ENCODE data around the gene OBI1. TPM values are rescaled to one million over a fixed set of nuclear protein-coding genes. Genes with fewer than 3 reads are reported as not detected.

OBI1 gene
- polyA plus RNA-seq, 3 donors = 2.0 to 5.2 (median 3.5) TPM

DNA sequence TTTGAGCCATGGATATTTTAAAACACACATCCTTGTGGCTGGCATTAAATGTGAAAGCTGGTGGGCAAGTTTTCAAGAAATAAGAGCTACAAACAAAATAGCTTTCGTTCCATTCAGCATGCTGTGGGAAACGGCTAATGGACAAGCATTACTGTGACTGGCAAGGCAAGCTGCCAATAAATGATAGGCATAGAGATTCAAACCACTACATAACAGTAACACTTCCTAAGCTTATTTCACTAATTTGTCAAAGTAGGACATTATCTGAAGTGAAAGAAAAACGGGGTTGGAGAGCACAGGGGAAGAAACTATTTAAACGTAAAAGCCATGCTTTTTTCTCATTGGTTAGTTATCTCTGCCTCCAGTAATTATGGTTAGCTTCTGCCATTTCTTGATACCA is 26.0 kb downstream of the OBI1 start:
- H4K20me1 ChIP-seq (ENCODE audit: insufficient read depth, low read length) = no peaks in the 10 kb centered on the region
- TF ChIP-seq, protein P1, sequence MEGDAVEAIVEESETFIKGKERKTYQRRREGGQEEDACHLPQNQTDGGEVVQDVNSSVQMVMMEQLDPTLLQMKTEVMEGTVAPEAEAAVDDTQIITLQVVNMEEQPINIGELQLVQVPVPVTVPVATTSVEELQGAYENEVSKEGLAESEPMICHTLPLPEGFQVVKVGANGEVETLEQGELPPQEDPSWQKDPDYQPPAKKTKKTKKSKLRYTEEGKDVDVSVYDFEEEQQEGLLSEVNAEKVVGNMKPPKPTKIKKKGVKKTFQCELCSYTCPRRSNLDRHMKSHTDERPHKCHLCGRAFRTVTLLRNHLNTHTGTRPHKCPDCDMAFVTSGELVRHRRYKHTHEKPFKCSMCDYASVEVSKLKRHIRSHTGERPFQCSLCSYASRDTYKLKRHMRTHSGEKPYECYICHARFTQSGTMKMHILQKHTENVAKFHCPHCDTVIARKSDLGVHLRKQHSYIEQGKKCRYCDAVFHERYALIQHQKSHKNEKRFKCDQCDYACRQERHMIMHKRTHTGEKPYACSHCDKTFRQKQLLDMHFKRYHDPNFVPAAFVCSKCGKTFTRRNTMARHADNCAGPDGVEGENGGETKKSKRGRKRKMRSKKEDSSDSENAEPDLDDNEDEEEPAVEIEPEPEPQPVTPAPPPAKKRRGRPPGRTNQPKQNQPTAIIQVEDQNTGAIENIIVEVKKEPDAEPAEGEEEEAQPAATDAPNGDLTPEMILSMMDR (IDR thresholded peaks at IDR 0.05) = no peak
- no peaks in the 10 kb centered on the region for H3K27me3 ChIP-seq (ENCODE audit: control insufficient read depth in 2 of 2, insufficient read depth in 2 of 2, low read length in 2 of 2)
- peaks cover 74 to 77% of the 10 kb centered on the region in 2 donors for H3K36me3 Mint-ChIP-seq
- H3K9me3 Mint-ChIP-seq = no peaks in the 10 kb centered on the region
- no peaks in the 10 kb centered on the region for H3K4me1 ChIP-seq (ENCODE audit: control insufficient read depth in 1 of 2, insufficient read depth in 2 of 2, low read length in 2 of 2)
- no peak overlapping the region for H3K9ac ChIP-seq (ENCODE audit: insufficient read depth, low read length, poor library complexity, severe bottlenecking)
- H3K9me3 ChIP-seq (replicated peaks in 1 of 2; ENCODE audit: control insufficient read depth in 1 of 2, insufficient read depth in 1 of 2, low read length in 2 of 2) = no peaks in the 10 kb centered on the region
- no peak overlapping the region for H3K27ac ChIP-seq (ENCODE audit: low read depth in 1 of 2, low read length in 2 of 2)
- H2AFZ ChIP-seq (ENCODE audit: insufficient read depth, low read depth, low read length, poor library complexity, severe bottlenecking) = no peak overlapping the region
- peaks cover 58 to 93% of the 10 kb centered on the region in 2 donors for H3K36me3 ChIP-seq (replicated peaks in 1 of 2; ENCODE audit: control insufficient read depth in 1 of 2, insufficient read depth in 2 of 2, low read length in 2 of 2)
- no peaks in the 10 kb centered on the region for H3K27me3 Mint-ChIP-seq (ENCODE audit: low read depth in 3 of 3)
- no peaks in the 10 kb centered on the region for H3K79me2 ChIP-seq (ENCODE audit: insufficient read depth, low read length)
- WGBS (ENCODE audit: insufficient coverage) = no CpG with 5 or more reads among the region's 4 CpGs
- no peak overlapping the region for H3K4me3 ChIP-seq (replicated peaks in 1 of 3; ENCODE audit: low read depth in 2 of 3, low read length in 3 of 3)
- H3K4me2 ChIP-seq (replicated peaks; ENCODE audit: extremely low read depth, low read length, poor library complexity, severe bottlenecking) = no peak overlapping the region
- no peak for DNase-seq
- intact Hi-C loops (cut with micrococcal nuclease) = no loop called here
- H3K27ac Mint-ChIP-seq = no peak overlapping the region
- no peak overlapping the region for H3K4me3 Mint-ChIP-seq
- no peaks in the 10 kb centered on the region for H3K4me1 Mint-ChIP-seq

DNA sequence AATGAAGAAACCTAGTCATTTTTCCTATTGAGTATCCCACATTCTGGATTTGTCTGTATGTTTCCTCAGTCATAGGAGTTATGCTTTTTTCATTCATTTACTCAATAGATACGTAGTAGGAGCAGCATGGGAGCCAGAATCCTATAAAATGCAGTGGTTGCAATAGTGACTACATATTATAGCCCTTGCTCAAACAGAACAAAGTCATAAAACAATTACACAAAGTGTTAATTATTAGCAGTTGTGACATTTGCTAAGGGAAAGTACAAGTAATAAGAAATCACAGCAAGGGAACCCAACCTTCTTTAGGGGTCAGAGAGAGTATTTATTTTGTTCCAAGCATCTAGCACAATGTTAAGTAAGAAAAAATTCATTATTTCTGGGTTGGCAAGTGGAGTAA is 27.9 kb downstream of the OBI1 start:
- no CpG with 5 or more reads among the region's 1 CpG for WGBS (ENCODE audit: insufficient coverage)
- Histone ChIP-seq H2AFZ (ENCODE audit: insufficient read depth, low read depth, low read length, poor library complexity, severe bottlenecking) (no peak overlapping the region), H3K9ac (ENCODE audit: insufficient read depth, low read length, poor library complexity, severe bottlenecking) (no peak overlapping the region), H3K4me3 (replicated peaks in 1 of 3; ENCODE audit: low read depth in 2 of 3, low read length in 3 of 3) (no peak overlapping the region), H3K9me3 (replicated peaks in 1 of 2; ENCODE audit: control insufficient read depth in 1 of 2, insufficient read depth in 1 of 2, low read length in 2 of 2) (no peaks in the 10 kb centered on the region), H3K27ac (ENCODE audit: low read depth in 1 of 2, low read length in 2 of 2) (no peak overlapping the region), H3K4me1 (ENCODE audit: control insufficient read depth in 1 of 2, insufficient read depth in 2 of 2, low read length in 2 of 2) (no peaks in the 10 kb centered on the region), H3K27me3 (ENCODE audit: control insufficient read depth in 2 of 2, insufficient read depth in 2 of 2, low read length in 2 of 2) (no peaks in the 10 kb centered on the region), H3K36me3 (replicated peaks in 1 of 2; ENCODE audit: control insufficient read depth in 1 of 2, insufficient read depth in 2 of 2, low read length in 2 of 2) (peaks cover 45 to 87% of the 10 kb centered on the region in 2 donors), H3K4me2 (replicated peaks; ENCODE audit: extremely low read depth, low read length, poor library complexity, severe bottlenecking) (no peak overlapping the region), H4K20me1 (ENCODE audit: insufficient read depth, low read length) (no peaks in the 10 kb centered on the region), H3K79me2 (ENCODE audit: insufficient read depth, low read length) (no peaks in the 10 kb centered on the region)
- Mint-ChIP-seq H3K36me3 (peaks cover 69 to 73% of the 10 kb centered on the region in 2 donors), H3K4me1 (no peaks in the 10 kb centered on the region), H3K27ac (no peak overlapping the region), H3K27me3 (ENCODE audit: low read depth in 3 of 3) (no peaks in the 10 kb centered on the region), H3K9me3 (no peaks in the 10 kb centered on the region), H3K4me3 (no peak overlapping the region)
- intact Hi-C loops (cut with micrococcal nuclease) = no loop called here
- TF ChIP-seq, protein P1 (IDR thresholded peaks at IDR 0.05) = no peak
- DNase-seq = no peak

Data from CD14-positive monocyte (primary cell).